Measurements from ENCODE around the gene HPS5. TPM values are rescaled to one million over a fixed set of nuclear protein-coding genes. Genes with fewer than 3 reads are reported as not detected.
A peak's percentile ranks its signal among the peaks of the same experiment; 100 is the strongest.

Gene HPS5
- total and polyA plus RNA-seq, 2 of the 13 experiments (the other 11 are each of a cell fraction or from before 2014, with no cell fraction given) = 6.6 to 25.5 TPM

DNA sequence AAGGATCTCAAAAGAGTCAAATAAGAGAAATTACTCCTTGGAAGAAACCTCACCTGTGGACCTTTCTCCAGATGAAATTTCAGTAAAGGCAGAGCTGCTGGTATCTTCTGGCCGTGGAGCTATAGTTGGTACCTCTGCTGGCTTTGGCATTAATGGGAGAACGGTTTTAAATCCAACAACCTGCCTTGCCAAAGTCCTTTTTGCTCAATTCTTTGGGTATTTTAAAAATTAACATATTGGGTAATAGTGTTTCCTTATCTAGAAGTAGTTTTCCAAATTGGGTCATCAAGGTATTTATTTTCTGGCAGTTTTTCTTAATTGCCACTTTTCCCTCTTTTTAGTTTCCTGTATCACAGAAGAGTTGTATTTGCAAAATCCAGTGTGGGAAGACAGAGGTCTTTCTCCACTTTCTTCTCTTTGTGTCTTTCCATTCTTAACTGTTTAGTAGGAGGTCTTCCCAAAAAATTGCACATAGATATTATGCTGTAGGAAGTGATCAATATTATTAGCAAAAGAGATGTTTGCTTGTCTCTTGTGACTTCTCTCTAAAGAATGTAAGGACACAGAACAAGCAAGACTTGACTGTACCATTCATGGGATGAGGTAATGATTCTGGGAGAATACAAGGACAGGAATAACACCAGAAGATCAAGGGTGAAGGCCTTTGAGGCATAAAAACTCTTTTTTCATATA, 85.1 kb downstream of the HPS5 start, which contains the start of gene SAA4 (continued):
- TF ChIP-seq, protein P1, sequence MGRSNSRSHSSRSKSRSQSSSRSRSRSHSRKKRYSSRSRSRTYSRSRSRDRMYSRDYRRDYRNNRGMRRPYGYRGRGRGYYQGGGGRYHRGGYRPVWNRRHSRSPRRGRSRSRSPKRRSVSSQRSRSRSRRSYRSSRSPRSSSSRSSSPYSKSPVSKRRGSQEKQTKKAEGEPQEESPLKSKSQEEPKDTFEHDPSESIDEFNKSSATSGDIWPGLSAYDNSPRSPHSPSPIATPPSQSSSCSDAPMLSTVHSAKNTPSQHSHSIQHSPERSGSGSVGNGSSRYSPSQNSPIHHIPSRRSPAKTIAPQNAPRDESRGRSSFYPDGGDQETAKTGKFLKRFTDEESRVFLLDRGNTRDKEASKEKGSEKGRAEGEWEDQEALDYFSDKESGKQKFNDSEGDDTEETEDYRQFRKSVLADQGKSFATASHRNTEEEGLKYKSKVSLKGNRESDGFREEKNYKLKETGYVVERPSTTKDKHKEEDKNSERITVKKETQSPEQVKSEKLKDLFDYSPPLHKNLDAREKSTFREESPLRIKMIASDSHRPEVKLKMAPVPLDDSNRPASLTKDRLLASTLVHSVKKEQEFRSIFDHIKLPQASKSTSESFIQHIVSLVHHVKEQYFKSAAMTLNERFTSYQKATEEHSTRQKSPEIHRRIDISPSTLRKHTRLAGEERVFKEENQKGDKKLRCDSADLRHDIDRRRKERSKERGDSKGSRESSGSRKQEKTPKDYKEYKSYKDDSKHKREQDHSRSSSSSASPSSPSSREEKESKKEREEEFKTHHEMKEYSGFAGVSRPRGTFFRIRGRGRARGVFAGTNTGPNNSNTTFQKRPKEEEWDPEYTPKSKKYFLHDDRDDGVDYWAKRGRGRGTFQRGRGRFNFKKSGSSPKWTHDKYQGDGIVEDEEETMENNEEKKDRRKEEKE (IDR thresholded peaks at IDR 0.05) = no peak
- TF ChIP-seq ZNF737 (CRISPR knock-in tag; IDR thresholded peaks at IDR 0.05; ENCODE audit: borderline replicate concordance) (no peak), ZNF468 (CRISPR knock-in tag; IDR thresholded peaks at IDR 0.05) (no peak), ZNF616 (CRISPR knock-in tag; IDR thresholded peaks at IDR 0.05; ENCODE audit: low read depth) (no peak), KDM5B (CRISPR knock-in tag; IDR thresholded peaks at IDR 0.05; ENCODE audit: borderline replicate concordance) (no peak), NCOA1 (CRISPR knock-in tag; IDR thresholded peaks at IDR 0.05) (no peak), TSC22D2 (CRISPR knock-in tag; IDR thresholded peaks at IDR 0.05; ENCODE audit: borderline replicate concordance) (no peak), MED13 (CRISPR knock-in tag; IDR thresholded peaks at IDR 0.05) (no peak), ZNF816 (CRISPR knock-in tag; IDR thresholded peaks at IDR 0.05; ENCODE audit: borderline replicate concordance) (no peak), SIN3A (IDR thresholded peaks at IDR 0.05; ENCODE audit: borderline replicate concordance, low read depth, low read length) (no peak), ZSCAN22 (CRISPR knock-in tag; IDR thresholded peaks at IDR 0.05) (no peak), MYC (CRISPR knock-in tag; IDR thresholded peaks at IDR 0.05; ENCODE audit: borderline replicate concordance) (no peak), CENPX (CRISPR knock-in tag; IDR thresholded peaks at IDR 0.05) (no peak), GMEB1 (CRISPR knock-in tag; IDR thresholded peaks at IDR 0.05; ENCODE audit: borderline replicate concordance) (peak; percentile 14; the same call in 1 of the 2 replicates), IRF2 (CRISPR knock-in tag; IDR thresholded peaks at IDR 0.05) (peak; percentile 44; the same call in 1 of the 2 replicates), NCOA5 (CRISPR knock-in tag; IDR thresholded peaks at IDR 0.05) (no peak), HOXD1 (CRISPR knock-in tag; IDR thresholded peaks at IDR 0.05) (no peak), NR2F6 (IDR thresholded peaks at IDR 0.05) (peak; percentile 59), NR2F6 (CRISPR knock-in tag; IDR thresholded peaks at IDR 0.05) (peak; percentile 65), ZNF660 (CRISPR knock-in tag; IDR thresholded peaks at IDR 0.05; ENCODE audit: borderline replicate concordance, low read depth) (no peak), KAT8 (CRISPR knock-in tag; IDR thresholded peaks at IDR 0.05) (no peak), ZNF501 (CRISPR knock-in tag; IDR thresholded peaks at IDR 0.05) (no peak)
- TF ChIP-seq, protein P2, sequence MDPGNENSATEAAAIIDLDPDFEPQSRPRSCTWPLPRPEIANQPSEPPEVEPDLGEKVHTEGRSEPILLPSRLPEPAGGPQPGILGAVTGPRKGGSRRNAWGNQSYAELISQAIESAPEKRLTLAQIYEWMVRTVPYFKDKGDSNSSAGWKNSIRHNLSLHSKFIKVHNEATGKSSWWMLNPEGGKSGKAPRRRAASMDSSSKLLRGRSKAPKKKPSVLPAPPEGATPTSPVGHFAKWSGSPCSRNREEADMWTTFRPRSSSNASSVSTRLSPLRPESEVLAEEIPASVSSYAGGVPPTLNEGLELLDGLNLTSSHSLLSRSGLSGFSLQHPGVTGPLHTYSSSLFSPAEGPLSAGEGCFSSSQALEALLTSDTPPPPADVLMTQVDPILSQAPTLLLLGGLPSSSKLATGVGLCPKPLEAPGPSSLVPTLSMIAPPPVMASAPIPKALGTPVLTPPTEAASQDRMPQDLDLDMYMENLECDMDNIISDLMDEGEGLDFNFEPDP (CRISPR knock-in tag; conservative IDR thresholded peaks at IDR 0.05) = no peak
- TF ChIP-seq, protein P3, sequence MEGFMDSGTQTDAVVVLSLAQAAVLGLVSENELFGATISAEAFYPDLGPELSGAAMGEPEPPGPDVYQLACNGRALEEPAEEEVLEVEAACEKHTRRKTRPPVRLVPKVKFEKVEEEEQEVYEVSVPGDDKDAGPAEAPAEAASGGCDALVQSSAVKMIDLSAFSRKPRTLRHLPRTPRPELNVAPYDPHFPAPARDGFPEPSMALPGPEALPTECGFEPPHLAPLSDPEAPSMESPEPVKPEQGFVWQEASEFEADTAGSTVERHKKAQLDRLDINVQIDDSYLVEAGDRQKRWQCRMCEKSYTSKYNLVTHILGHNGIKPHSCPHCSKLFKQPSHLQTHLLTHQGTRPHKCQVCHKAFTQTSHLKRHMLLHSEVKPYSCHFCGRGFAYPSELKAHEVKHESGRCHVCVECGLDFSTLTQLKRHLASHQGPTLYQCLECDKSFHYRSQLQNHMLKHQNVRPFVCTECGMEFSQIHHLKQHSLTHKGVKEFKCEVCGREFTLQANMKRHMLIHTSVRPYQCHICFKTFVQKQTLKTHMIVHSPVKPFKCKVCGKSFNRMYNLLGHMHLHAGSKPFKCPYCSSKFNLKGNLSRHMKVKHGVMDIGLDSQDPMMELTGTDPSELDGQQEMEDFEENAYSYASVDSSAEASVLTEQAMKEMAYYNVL (CRISPR knock-in tag; IDR thresholded peaks at IDR 0.05; ENCODE audit: borderline replicate concordance) = 0 out of 2 replicates have a peak, but pooled peaks have one; percentile 25
